Thyroid gland (tissue), 4 donors: ENCODE results near the gene OR1I1. TPM values are rescaled to one million over a fixed set of nuclear protein-coding genes. Genes with fewer than 3 reads are reported as not detected.

ENCODE experiments used
- DNase-seq, 2 donors: peaks; one replicate each; pipeline ENCODE4 v3.0.0-alpha.2; 2019
- H3K27ac ChIP-seq, 3 donors: fragments of 200-600 bp; sonication (generic); 1 replicate in 2 of 3; 2 replicates in 1 of 3; pipeline ENCODE4 v1.5.1; 2016 to 2019; ENCODE audit warnings: mild to moderate bottlenecking in 1 of 3, moderate library complexity in 1 of 3
- H3K27me3 ChIP-seq: fragments of 200-600 bp; sonication (generic); one replicate; pipeline ENCODE4 v1.5.1; 2019
- H3K36me3 ChIP-seq, 2 donors: fragments of 200-600 bp; sonication (generic); one replicate each; pipeline ENCODE4 v1.5.1; 2016 to 2019
- H3K4me1 ChIP-seq, 2 donors: fragments of 200-600 bp; sonication (generic); one replicate each; pipeline ENCODE4 v1.5.1; 2017 to 2019
- H3K4me3 ChIP-seq, 3 donors: fragments of 200-600 bp; sonication (generic); replicated peaks in 1 of 3; 1 replicate in 2 of 3; 2 replicates in 1 of 3; pipeline ENCODE4 v1.5.1; 2016; ENCODE audit warnings: mild to moderate bottlenecking in 1 of 3
- H3K9me3 ChIP-seq: fragments of 200-600 bp; sonication (generic); one replicate; pipeline ENCODE4 v1.5.1; 2017
- CTCF ChIP-seq, 6 experiments: fragments of 200-600 bp in 3 of 6; fragments of 450-650 bp in 3 of 6; sonication (generic) in 3 of 6; IDR thresholded peaks; one replicate each; pipeline ENCODE4 v1.5.1; 2016 to 2019; ENCODE audit warnings: antibody characterized with exemption in 6 of 6, mild to moderate bottlenecking in 2 of 6, inconsistent platforms in 1 of 6, moderate library complexity in 1 of 6
- POLR2A ChIP-seq, 2 donors: fragments of 450-650 bp; IDR thresholded peaks; one replicate each; pipeline ENCODE4 v1.6.1; 2017; ENCODE audit warnings: antibody characterized with exemption in 2 of 2, mild to moderate bottlenecking in 2 of 2, moderate library complexity in 1 of 2
- WGBS, 2 donors: methylation state at CpG; one replicate each; pipeline ENCODE4 v1.1.5; 2017; 5-methylcytosine and 5-hydroxymethylcytosine counted together
- intact Hi-C: fragments of 100-400 bp; cut with DNase I; formaldehyde crosslinking; loops from one replicate; pipeline ENCODE4 v1.15.1; 2023
- total RNA-seq, 4 donors: library from RNA; depleted of rRNA; stranded (reverse); fragments of >200 nt; gene quantifications; one replicate each; pipeline ENCODE4 v1.2.3, GENCODE V29; 2016

The OR1I1 gene
- total RNA-seq, 4 donors from 2014 or later, result not detected

GRCh38 chr19:15111758-15112157, 29.7 kb downstream of the OR1I1 start:
- peaks cover 6 to 17% of the 10 kb centered on the region in 2 donors for H3K4me1 ChIP-seq
- 94 to 100% methylated on average over 1 of the region's 1 CpG for WGBS, 2 donors
- H3K4me3 ChIP-seq, result no peak overlapping the region
- intact Hi-C loops, result no loop called here
- H3K36me3 ChIP-seq, result peaks cover 14 to 34% of the 10 kb centered on the region in 2 donors
- no peaks in the 10 kb centered on the region for H3K27me3 ChIP-seq
- no peaks in the 10 kb centered on the region for H3K9me3 ChIP-seq
- DNase-seq, result no peak
- H3K27ac ChIP-seq, result no peak overlapping the region
- TF ChIP-seq CTCF (IDR thresholded peaks at IDR 0.05) (no peak), POLR2A (IDR thresholded peaks at IDR 0.05) (no peak)

- H3K36me3 ChIP-seq, result peaks cover 20 to 41% of the 10 kb centered on the region in 2 donors
- H3K27ac ChIP-seq, result no peak overlapping the region
- TF ChIP-seq POLR2A (IDR thresholded peaks at IDR 0.05) (no peak), CTCF (IDR thresholded peaks at IDR 0.05) (no peak)
- no peaks in the 10 kb centered on the region for H3K27me3 ChIP-seq
- no peaks in the 10 kb centered on the region for H3K9me3 ChIP-seq
- 95% methylated on average over 11 of the region's 11 CpGs for WGBS, 2 donors
- no peak overlapping the region for H3K4me3 ChIP-seq
- no peak for DNase-seq
- intact Hi-C loops, result no loop called here
- H3K4me1 ChIP-seq, result peaks cover 6 to 17% of the 10 kb centered on the region in 2 donors
These were observed 30.4 kb downstream of the OR1I1 start for GRCh38 chr19:15112385-15112784.

GRCh38 chr19:15113245-15114152, 31.5 kb downstream of the OR1I1 start:
- no peaks in the 10 kb centered on the region for H3K27me3 ChIP-seq
- no peak for TF ChIP-seq POLR2A (IDR thresholded peaks at IDR 0.05)
- no peak for DNase-seq
- no peak overlapping the region for H3K27ac ChIP-seq
- intact Hi-C loops, result no loop called here
- H3K4me3 ChIP-seq, result no peak overlapping the region
- 88 to 94% methylated on average over 54 to 55 of the region's 58 CpGs for whole genome bisulfite sequencing, 2 donors
- H3K36me3 ChIP-seq, result peaks cover 31 to 52% of the 10 kb centered on the region in 2 donors
- H3K9me3 ChIP-seq, result no peaks in the 10 kb centered on the region
- peaks cover 0 to 7% of the 10 kb centered on the region in 2 donors for H3K4me1 ChIP-seq

- WGBS, 2 donors, result 88 to 90% methylated on average over 6 to 7 of the region's 7 CpGs
- no peak for TF ChIP-seq POLR2A (IDR thresholded peaks at IDR 0.05)
- TF ChIP-seq CTCF (IDR thresholded peaks at IDR 0.05), result no peak
- no peaks in the 10 kb centered on the region for H3K27me3 ChIP-seq
- H3K4me1 ChIP-seq, result peaks cover 0 to 7% of the 10 kb centered on the region in 2 donors
- no peak overlapping the region for H3K27ac ChIP-seq
- H3K4me3 ChIP-seq, result no peak overlapping the region
- H3K9me3 ChIP-seq, result no peaks in the 10 kb centered on the region
- intact Hi-C loops, result no loop called here
- DNase-seq, result no peak
- H3K36me3 ChIP-seq, result peaks cover 38 to 58% of the 10 kb centered on the region in 2 donors
These were observed 32.1 kb downstream of the OR1I1 start for GRCh38 chr19:15114153-15114540.

GRCh38 chr19:15115080-15115479, 33.1 kb downstream of the OR1I1 start:
- intact Hi-C loops, result no loop called here
- no peaks in the 10 kb centered on the region for H3K27me3 ChIP-seq
- TF ChIP-seq CTCF (IDR thresholded peaks at IDR 0.05) (no peak), POLR2A (IDR thresholded peaks at IDR 0.05) (no peak)
- H3K4me1 ChIP-seq, result peaks cover 0 to 7% of the 10 kb centered on the region in 2 donors
- H3K27ac ChIP-seq, result no peak overlapping the region
- no peaks in the 10 kb centered on the region for H3K9me3 ChIP-seq
- H3K36me3 ChIP-seq, result peaks cover 45 to 66% of the 10 kb centered on the region in 2 donors
- peak; percentile 30 to 34 for DNase-seq
- 69 to 71% methylated on average over 9 to 13 of the region's 13 CpGs for WGBS, 2 donors
- H3K4me3 ChIP-seq, result no peak overlapping the region
